HEK293 (cell line): Measurements from ENCODE around the gene CLK4.

ENCODE experiments used
- HOXC10 ChIP-seq: sonication (generic); formaldehyde crosslinking; IDR thresholded peaks from 2 replicates; pipeline ENCODE4 v1.8.1; 2023; ENCODE audit warnings: mild to moderate bottlenecking, missing genetic modification reagents
- SP2 ChIP-seq: fragments of 450-650 bp; formaldehyde crosslinking; IDR thresholded peaks from 2 replicates; pipeline ENCODE4 v1.5.1; 2016; ENCODE audit warnings: missing biosample characterization, missing genetic modification characterization
- YY1 ChIP-seq: fragments of 450-650 bp; formaldehyde crosslinking; IDR thresholded peaks from 2 replicates; pipeline ENCODE4 v1.5.1; 2018; ENCODE audit warnings: missing biosample characterization, missing genetic modification characterization
- ZNF274 ChIP-seq, 2 experiments: fragments of 200-500 bp in 1 of 2; fragments of 450-650 bp in 1 of 2; sonication (Bioruptor generic) in 1 of 2; formaldehyde crosslinking in 1 of 2; IDR thresholded peaks; 2 replicates each; pipeline versions ENCODE4 v1.5.1 to v1.6.1; 2014 to 2016; ENCODE audit warnings: borderline replicate concordance in 1 of 2, inconsistent platforms in 1 of 2, low read length in 1 of 2, missing biosample characterization in 1 of 2, missing genetic modification characterization in 1 of 2
- ZNF280C ChIP-seq: fragments of 450-650 bp; formaldehyde crosslinking; IDR thresholded peaks from 2 replicates; pipeline ENCODE4 v1.5.1; 2016; ENCODE audit warnings: missing biosample characterization, missing genetic modification characterization
- ZNF558 ChIP-seq: fragments of 450-650 bp; formaldehyde crosslinking; IDR thresholded peaks from 2 replicates; pipeline ENCODE4 v1.5.1; 2016; ENCODE audit warnings: missing biosample characterization, missing genetic modification characterization
- ZNF777 ChIP-seq: fragments of 450-650 bp; formaldehyde crosslinking; IDR thresholded peaks from 2 replicates; pipeline ENCODE4 v1.5.1; 2017; ENCODE audit warnings: missing biosample characterization, missing genetic modification characterization, borderline replicate concordance
- TF ChIP-seq, protein P1 (sequence below): fragments of 450-650 bp; formaldehyde crosslinking; IDR thresholded peaks from 2 replicates; pipeline ENCODE4 v1.5.1; 2016; ENCODE audit warnings: missing biosample characterization, missing genetic modification characterization
- TF ChIP-seq, protein P2 (sequence below): fragments of 450-650 bp; formaldehyde crosslinking; IDR thresholded peaks from 2 replicates; pipeline ENCODE4 v1.5.1; 2016; ENCODE audit warnings: missing biosample characterization, missing genetic modification characterization

- TF ChIP-seq, protein P1, sequence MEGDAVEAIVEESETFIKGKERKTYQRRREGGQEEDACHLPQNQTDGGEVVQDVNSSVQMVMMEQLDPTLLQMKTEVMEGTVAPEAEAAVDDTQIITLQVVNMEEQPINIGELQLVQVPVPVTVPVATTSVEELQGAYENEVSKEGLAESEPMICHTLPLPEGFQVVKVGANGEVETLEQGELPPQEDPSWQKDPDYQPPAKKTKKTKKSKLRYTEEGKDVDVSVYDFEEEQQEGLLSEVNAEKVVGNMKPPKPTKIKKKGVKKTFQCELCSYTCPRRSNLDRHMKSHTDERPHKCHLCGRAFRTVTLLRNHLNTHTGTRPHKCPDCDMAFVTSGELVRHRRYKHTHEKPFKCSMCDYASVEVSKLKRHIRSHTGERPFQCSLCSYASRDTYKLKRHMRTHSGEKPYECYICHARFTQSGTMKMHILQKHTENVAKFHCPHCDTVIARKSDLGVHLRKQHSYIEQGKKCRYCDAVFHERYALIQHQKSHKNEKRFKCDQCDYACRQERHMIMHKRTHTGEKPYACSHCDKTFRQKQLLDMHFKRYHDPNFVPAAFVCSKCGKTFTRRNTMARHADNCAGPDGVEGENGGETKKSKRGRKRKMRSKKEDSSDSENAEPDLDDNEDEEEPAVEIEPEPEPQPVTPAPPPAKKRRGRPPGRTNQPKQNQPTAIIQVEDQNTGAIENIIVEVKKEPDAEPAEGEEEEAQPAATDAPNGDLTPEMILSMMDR (tag by site-specific recombination): no peak
- TF ChIP-seq ZNF558 (tag by site-specific recombination): no peak
- TF ChIP-seq ZNF777 (tag by site-specific recombination): no peak
- no peak for TF ChIP-seq ZNF280C (tag by site-specific recombination)
- TF ChIP-seq SP2 (tag by site-specific recombination): no peak
- no peak for TF ChIP-seq ZNF274 (IDR thresholded peaks at IDR 0.05; ENCODE audit: low read length)
- TF ChIP-seq ZNF274 (tag by site-specific recombination; IDR thresholded peaks at IDR 0.05; ENCODE audit: borderline replicate concordance): no peak
- TF ChIP-seq YY1 (tag by site-specific recombination): no peak
- TF ChIP-seq, protein P2, sequence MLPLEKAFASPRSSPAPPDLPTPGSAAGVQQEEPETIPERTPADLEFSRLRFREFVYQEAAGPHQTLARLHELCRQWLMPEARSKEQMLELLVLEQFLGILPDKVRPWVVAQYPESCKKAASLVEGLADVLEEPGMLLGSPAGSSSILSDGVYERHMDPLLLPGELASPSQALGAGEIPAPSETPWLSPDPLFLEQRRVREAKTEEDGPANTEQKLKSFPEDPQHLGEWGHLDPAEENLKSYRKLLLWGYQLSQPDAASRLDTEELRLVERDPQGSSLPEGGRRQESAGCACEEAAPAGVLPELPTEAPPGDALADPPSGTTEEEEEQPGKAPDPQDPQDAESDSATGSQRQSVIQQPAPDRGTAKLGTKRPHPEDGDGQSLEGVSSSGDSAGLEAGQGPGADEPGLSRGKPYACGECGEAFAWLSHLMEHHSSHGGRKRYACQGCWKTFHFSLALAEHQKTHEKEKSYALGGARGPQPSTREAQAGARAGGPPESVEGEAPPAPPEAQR (tag by site-specific recombination): no peak
- no peak for TF ChIP-seq HOXC10 (CRISPR knock-in tag)
Observed at GRCh38 chr5:178641711-178642110, 14.9 kb upstream of the CLK4 start.
